K562 (cell line): ENCODE data around the gene CLCNKA. TPM values are rescaled to one million over a fixed set of nuclear protein-coding genes. Genes with fewer than 3 reads are reported as not detected.

Experiments used
- ATAC-seq: fragments of 200-7000 bp; cut with Tn5 transposase; 3 replicates; pipeline ENCODE4 v1.9.1; 2020; ENCODE audit warnings: moderate library complexity
- BruUV-seq: library from RNA; stranded (reverse); fragments of 400-500 nt; replicated peaks from 2 replicates; lab custom pipeline; 2021; lab: Mats Ljungman, UMichigan
- CTCF ChIA-PET: fragments of 300-600 bp; formaldehyde crosslinking; extraction: SDS; loops from one replicate; lab custom pipeline; 2021; ENCODE audit warnings: low intra/inter-chr PET ratio; lab: Yijun Ruan, JAX
- POLR2A ChIA-PET: fragments of 300-600, 350-650 bp; sonication (Branson Sonifier 250); formaldehyde crosslinking; extraction: SDS; loops from one replicate; lab custom pipeline; 2021; ENCODE audit warnings: antibody characterized with exemption, inconsistent platforms; lab: Yijun Ruan, JAX
- DNase-seq, 4 experiments: peaks; one replicate each; pipeline versions ENCODE4 v3.0.0 to v3.0.0-alpha.2; 2011 to 2018; ENCODE audit warnings: low spot score in 3 of 4, mixed read lengths in 3 of 4; ENCODE audit errors: extremely low read depth in 1 of 4
- FAIRE-seq: peaks from 2 replicates; lab custom pipeline; 2011; peaks lifted over from hg19 to GRCh38; lab: Jason Lieb, UNC
- H2AFZ ChIP-seq: 2 replicates; pipeline ENCODE4 v1.6.0; 2011; ENCODE audit warnings: low read depth, low read length, control low read depth, inconsistent platforms
- H3K27ac ChIP-seq: fragments of 200-600 bp; 3 replicates; pipeline ENCODE4 v1.8.0; 2011; ENCODE audit warnings: low read depth, mild to moderate bottlenecking, control low read depth, inconsistent platforms, low read length, moderate library complexity, mixed read lengths; ENCODE audit errors: extremely low read depth
- H3K27me3 ChIP-seq, 2 experiments: fragments of 300-600 bp in 1 of 2; 2 replicates in 1 of 2; 3 replicates in 1 of 2; pipeline versions ENCODE4 v1.6.0 to v1.8.0; 2011; ENCODE audit warnings: inconsistent platforms in 2 of 2, low read length in 2 of 2, mild to moderate bottlenecking in 1 of 2, mixed read lengths in 1 of 2, moderate library complexity in 1 of 2; ENCODE audit not compliant: control insufficient read depth in 2 of 2, insufficient read depth in 2 of 2
- H3K36me3 ChIP-seq: fragments of 300-600 bp; 3 replicates; pipeline ENCODE4 v1.8.0; 2011; ENCODE audit warnings: mild to moderate bottlenecking, low read length, inconsistent platforms; ENCODE audit not compliant: control insufficient read depth, insufficient read depth
- H3K4me1 ChIP-seq, 2 experiments: fragments of 200-600 bp in 1 of 2; replicated peaks in 1 of 2; 2 replicates in 1 of 2; 3 replicates in 1 of 2; pipeline versions ENCODE4 v1.5.1 to v1.8.0; 2011; ENCODE audit warnings: inconsistent platforms in 2 of 2, low read length in 2 of 2, mild to moderate bottlenecking in 1 of 2, mixed read lengths in 1 of 2, moderate library complexity in 1 of 2; ENCODE audit not compliant: control insufficient read depth in 2 of 2, insufficient read depth in 2 of 2
- H3K4me2 ChIP-seq: 2 replicates; pipeline ENCODE4 v1.6.1; 2011; ENCODE audit warnings: low read length, control low read depth, inconsistent platforms, mixed read lengths; ENCODE audit not compliant: insufficient read depth
- H3K4me3 ChIP-seq: fragments of 200-600 bp; sonication (generic), shearing (Covaris generic); 2 replicates; pipeline ENCODE4 v1.5.1; 2016; ENCODE audit warnings: control low read depth, inconsistent platforms
- H3K79me2 ChIP-seq: fragments of 200-600 bp; 3 replicates; pipeline ENCODE4 v1.8.0; 2011; ENCODE audit warnings: low read length, inconsistent platforms; ENCODE audit not compliant: control insufficient read depth, insufficient read depth
- H3K9ac ChIP-seq, 2 experiments: 2 replicates each; pipeline versions ENCODE4 v1.6.0 to v1.6.1; 2011; ENCODE audit warnings: low read depth in 2 of 2, low read length in 2 of 2, control low read depth in 1 of 2, inconsistent platforms in 1 of 2, mild to moderate bottlenecking in 1 of 2, mixed read lengths in 1 of 2; ENCODE audit not compliant: insufficient read depth in 1 of 2
- H3K9me1 ChIP-seq: one replicate; pipeline ENCODE4 v1.6.0; 2011; ENCODE audit warnings: inconsistent platforms, mild to moderate bottlenecking, low read length, moderate library complexity; ENCODE audit not compliant: control insufficient read depth, insufficient read depth
- H3K9me3 ChIP-seq: replicated peaks from 2 replicates; pipeline ENCODE4 v1.5.1; 2011; ENCODE audit warnings: low read depth, low read length, inconsistent platforms; ENCODE audit not compliant: control insufficient read depth, insufficient read depth
- H4K20me1 ChIP-seq: replicated peaks from 2 replicates; pipeline ENCODE4 v1.6.1; 2011; ENCODE audit warnings: low read length, inconsistent platforms, mixed read lengths; ENCODE audit not compliant: control insufficient read depth, insufficient read depth
- ELF4 ChIP-seq: fragments of 450-650 bp; formaldehyde crosslinking; IDR thresholded peaks from 2 replicates; pipeline ENCODE4 v1.4.0; 2022; ENCODE audit warnings: missing genetic modification characterization
- GATAD2B ChIP-seq: fragments of 450-650 bp; IDR thresholded peaks from 2 replicates; pipeline ENCODE4 v1.6.1; 2017; ENCODE audit warnings: mild to moderate bottlenecking, borderline replicate concordance
- MYBL2 ChIP-seq, 2 experiments: fragments of 450-650 bp in 1 of 2; sonication (generic) in 1 of 2; formaldehyde crosslinking in 1 of 2; IDR thresholded peaks; 2 replicates each; pipeline versions ENCODE4 v1.6.1 to v1.8.1; 2017 to 2022; ENCODE audit warnings: borderline replicate concordance in 1 of 2, inconsistent platforms in 1 of 2, low read depth in 1 of 2, mild to moderate bottlenecking in 1 of 2, missing genetic modification reagents in 1 of 2, moderate library complexity in 1 of 2
- ZBTB2 ChIP-seq: fragments of 450-650 bp; IDR thresholded peaks from 2 replicates; pipeline ENCODE4 v1.6.1; 2016; ENCODE audit warnings: antibody characterized with exemption
- WGBS: fragments of 100-300 bp; shearing (Covaris generic); methylation state at CpG from one replicate; pipeline ENCODE4 v1.1.6; 2016; ENCODE audit warnings: low coverage, mixed read lengths; ENCODE audit not compliant: insufficient coverage; ENCODE audit errors: missing lambda C conversion rate; 5-methylcytosine and 5-hydroxymethylcytosine counted together
- in situ Hi-C: fragments of 300-500 bp; cut with MboI; formaldehyde crosslinking; loops from 4 replicates; pipeline ENCODE4 v1.15.0; 2018; ENCODE audit warnings: inconsistent platforms, mixed read lengths
- intact Hi-C: fragments of 100-400 bp; cut with micrococcal nuclease; formaldehyde crosslinking; loops from 2 replicates; pipeline ENCODE4 v1.14.2; 2022
- polyA plus RNA-seq, 8 experiments: library from polyadenylated mRNA; depleted of rRNA in 4 of 8; stranded (reverse) in 5 of 8; unstranded in 3 of 8; fragments of >200 nt; fragmentation: Nextera tagmentation in 2 of 8; fragmentation: Illumina TruSeq in 1 of 8; extraction: Ambion mirVana in 2 of 8; extraction: Trizol in 1 of 8; gene quantifications; 2 replicates each; pipeline versions ENCODE4 v1.2.1 to v1.2.3, GENCODE V29; 2011 to 2014; ENCODE audit warnings: inconsistent platforms in 1 of 8, missing spikeins in 1 of 8
- total RNA-seq, 7 experiments: library from RNA; depleted of rRNA in 6 of 7; stranded (reverse); fragments of >200 nt in 6 of 7; fragmentation: Illumina TruSeq in 2 of 7; extraction: Trizol in 2 of 7; gene quantifications; 2 replicates each; pipeline versions ENCODE4 v1.2.1 to v1.2.3, GENCODE V29; 2011 to 2021; ENCODE audit warnings: low replicate concordance in 1 of 7

The CLCNKA gene
- total and polyA plus RNA-seq, 9 of the 15 experiments (the other 6 are each of a cell fraction or from before 2014, with no cell fraction given) = 0.03 to 0.37 (median 0.10) TPM; not detected in 3

- in situ Hi-C loops = no loop called here
- H3K79me2 ChIP-seq = no peaks in the 10 kb centered on the region
- no TSS peak for BruUV-seq
- H3K9ac ChIP-seq = peak overlapping the region in 1 of 2 experiments; percentile 15; a peak in 1 of 4 replicates
- no peaks in the 10 kb centered on the region for H3K36me3 ChIP-seq
- 59% methylated on average over 7 of the region's 7 CpGs for WGBS
- TF ChIP-seq ELF4 (no peak), MYBL2 (IDR thresholded peaks at IDR 0.05; ENCODE audit: low read depth) (no peak), MYBL2 (CRISPR knock-in tag; IDR thresholded peaks at IDR 0.05; ENCODE audit: borderline replicate concordance) (no peak), GATAD2B (no peak), ZBTB2 (peak; percentile 31; the same call in 1 of the 2 replicates)
- no peak for ATAC-seq
- DNase-seq = no peak
- no peak overlapping the region for H3K27ac ChIP-seq
- H3K9me1 ChIP-seq = no peaks in the 10 kb centered on the region
- H3K4me2 ChIP-seq = no peak overlapping the region
- H4K20me1 ChIP-seq = no peaks in the 10 kb centered on the region
- no peak overlapping the region for H3K4me3 ChIP-seq
- H3K4me1 ChIP-seq = peaks cover 31 to 65% of the 10 kb centered on the region in 2 experiments; a peak in 4 of 5 replicates
- no peaks in the 10 kb centered on the region for H3K9me3 ChIP-seq
- intact Hi-C loops = no loop called here
- CTCF ChIA-PET = interaction anchor here (0.6 kb wide), 1 partner anchor 41 kb away, joined by 3 read pairs; no protein-coding TSS in a partner anchor
- no peak overlapping the region for H2AFZ ChIP-seq
- no peaks in the 10 kb centered on the region for H3K27me3 ChIP-seq
- POLR2A ChIA-PET = interaction anchor here (0.5 to 0.6 kb wide), 3 partner anchors 9 to 62 kb away, joined by 3 to 8 read pairs (median 3); no protein-coding TSS in a partner anchor
- FAIRE-seq = no peak
Observed at GRCh38 chr1:16050328-16050727, 28.5 kb downstream of the CLCNKA start.
